KMS-11 (cell line): ENCODE results near the gene UNCX.

Experiments
- H2AFZ ChIP-seq: fragments of 200-600 bp; sonication (generic); 2 replicates; pipeline ENCODE4 v1.6.1; 2016; ENCODE audit warnings: antibody characterized with exemption, mixed run types, low read depth
- H3K27ac ChIP-seq: fragments of 200-600 bp; sonication (generic); 2 replicates; pipeline ENCODE4 v1.6.1; 2016; ENCODE audit warnings: mild to moderate bottlenecking, mixed run types
- H3K27me3 ChIP-seq: fragments of 200-600 bp; sonication (generic); 2 replicates; pipeline ENCODE4 v1.6.1; 2017; ENCODE audit warnings: mild to moderate bottlenecking, low read depth, mixed run types, moderate library complexity; ENCODE audit not compliant: insufficient read depth
- H3K36me3 ChIP-seq: fragments of 200-600 bp; sonication (generic); 2 replicates; pipeline ENCODE4 v1.6.1; 2017; ENCODE audit warnings: mild to moderate bottlenecking, mixed run types; ENCODE audit not compliant: insufficient read depth
- H3K4me1 ChIP-seq: fragments of 200-600 bp; sonication (generic); 2 replicates; pipeline ENCODE4 v1.6.1; 2016; ENCODE audit warnings: mild to moderate bottlenecking, low read depth, mixed run types; ENCODE audit not compliant: poor library complexity, severe bottlenecking
- H3K4me2 ChIP-seq: fragments of 200-600 bp; sonication (generic); 2 replicates; pipeline ENCODE4 v1.7.0; 2016; ENCODE audit warnings: mild to moderate bottlenecking, mixed run types
- H3K4me3 ChIP-seq: fragments of 200-600 bp; sonication (generic); IDR thresholded peaks from 2 replicates; pipeline ENCODE4 v1.6.1; 2017; ENCODE audit warnings: low read depth, low read length, mixed read lengths; ENCODE audit not compliant: insufficient read depth
- H3K79me2 ChIP-seq: fragments of 200-600 bp; sonication (generic); 2 replicates; pipeline ENCODE4 v1.6.1; 2016; ENCODE audit warnings: low read depth, mixed run types; ENCODE audit not compliant: insufficient read depth
- H3K9ac ChIP-seq: fragments of 200-600 bp; sonication (generic); 2 replicates; pipeline ENCODE4 v1.6.1; 2016; ENCODE audit warnings: mild to moderate bottlenecking, mixed run types
- H4K20me1 ChIP-seq: fragments of 200-600 bp; sonication (generic); 2 replicates; pipeline ENCODE4 v1.6.1; 2016; ENCODE audit warnings: mild to moderate bottlenecking, mixed run types; ENCODE audit not compliant: insufficient read depth
- TF ChIP-seq, protein P1 (sequence below): fragments of 200-600 bp; sonication (generic); conservative IDR thresholded peaks from 2 replicates; pipeline ENCODE4 v1.6.1; 2017; ENCODE audit warnings: low read depth, mild to moderate bottlenecking, antibody characterized with exemption, low read length, moderate library complexity, mixed read lengths

The UNCX gene

GRCh38 chr7:1228545-1229201 is 4.0 kb upstream of the UNCX start:
- Histone ChIP-seq H3K27me3 (peaks cover 58% of the 10 kb centered on the region), H3K27ac (no peak overlapping the region), H2AFZ (no peak overlapping the region), H3K4me3 (no peak overlapping the region), H3K4me1 (no peaks in the 10 kb centered on the region), H3K36me3 (no peaks in the 10 kb centered on the region), H3K79me2 (no peaks in the 10 kb centered on the region), H4K20me1 (no peaks in the 10 kb centered on the region), H3K4me2 (no peak overlapping the region), H3K9ac (no peak overlapping the region)
- TF ChIP-seq, protein P1, sequence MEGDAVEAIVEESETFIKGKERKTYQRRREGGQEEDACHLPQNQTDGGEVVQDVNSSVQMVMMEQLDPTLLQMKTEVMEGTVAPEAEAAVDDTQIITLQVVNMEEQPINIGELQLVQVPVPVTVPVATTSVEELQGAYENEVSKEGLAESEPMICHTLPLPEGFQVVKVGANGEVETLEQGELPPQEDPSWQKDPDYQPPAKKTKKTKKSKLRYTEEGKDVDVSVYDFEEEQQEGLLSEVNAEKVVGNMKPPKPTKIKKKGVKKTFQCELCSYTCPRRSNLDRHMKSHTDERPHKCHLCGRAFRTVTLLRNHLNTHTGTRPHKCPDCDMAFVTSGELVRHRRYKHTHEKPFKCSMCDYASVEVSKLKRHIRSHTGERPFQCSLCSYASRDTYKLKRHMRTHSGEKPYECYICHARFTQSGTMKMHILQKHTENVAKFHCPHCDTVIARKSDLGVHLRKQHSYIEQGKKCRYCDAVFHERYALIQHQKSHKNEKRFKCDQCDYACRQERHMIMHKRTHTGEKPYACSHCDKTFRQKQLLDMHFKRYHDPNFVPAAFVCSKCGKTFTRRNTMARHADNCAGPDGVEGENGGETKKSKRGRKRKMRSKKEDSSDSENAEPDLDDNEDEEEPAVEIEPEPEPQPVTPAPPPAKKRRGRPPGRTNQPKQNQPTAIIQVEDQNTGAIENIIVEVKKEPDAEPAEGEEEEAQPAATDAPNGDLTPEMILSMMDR: no peak

- Histone ChIP-seq H2AFZ (no peak overlapping the region), H3K4me2 (no peak overlapping the region), H3K4me1 (no peaks in the 10 kb centered on the region), H3K36me3 (no peaks in the 10 kb centered on the region), H3K9ac (no peak overlapping the region), H3K79me2 (no peaks in the 10 kb centered on the region), H3K4me3 (no peak overlapping the region), H3K27ac (no peak overlapping the region), H4K20me1 (no peaks in the 10 kb centered on the region), H3K27me3 (peaks cover 58% of the 10 kb centered on the region)
- TF ChIP-seq, protein P1: no peak
These were observed 3.3 kb upstream of the UNCX start for GRCh38 chr7:1229202-1229947.

- H3K4me1 ChIP-seq: no peaks in the 10 kb centered on the region
- TF ChIP-seq, protein P1: no peak
- no peak overlapping the region for H3K4me2 ChIP-seq
- H3K36me3 ChIP-seq: no peaks in the 10 kb centered on the region
- no peaks in the 10 kb centered on the region for H4K20me1 ChIP-seq
- H3K4me3 ChIP-seq: no peak overlapping the region
- no peak overlapping the region for H2AFZ ChIP-seq
- no peak overlapping the region for H3K27ac ChIP-seq
- H3K79me2 ChIP-seq: no peaks in the 10 kb centered on the region
- H3K9ac ChIP-seq: no peak overlapping the region
- H3K27me3 ChIP-seq: peaks cover 58% of the 10 kb centered on the region
These were observed 2.7 kb upstream of the UNCX start for GRCh38 chr7:1229956-1230355.

DNA sequence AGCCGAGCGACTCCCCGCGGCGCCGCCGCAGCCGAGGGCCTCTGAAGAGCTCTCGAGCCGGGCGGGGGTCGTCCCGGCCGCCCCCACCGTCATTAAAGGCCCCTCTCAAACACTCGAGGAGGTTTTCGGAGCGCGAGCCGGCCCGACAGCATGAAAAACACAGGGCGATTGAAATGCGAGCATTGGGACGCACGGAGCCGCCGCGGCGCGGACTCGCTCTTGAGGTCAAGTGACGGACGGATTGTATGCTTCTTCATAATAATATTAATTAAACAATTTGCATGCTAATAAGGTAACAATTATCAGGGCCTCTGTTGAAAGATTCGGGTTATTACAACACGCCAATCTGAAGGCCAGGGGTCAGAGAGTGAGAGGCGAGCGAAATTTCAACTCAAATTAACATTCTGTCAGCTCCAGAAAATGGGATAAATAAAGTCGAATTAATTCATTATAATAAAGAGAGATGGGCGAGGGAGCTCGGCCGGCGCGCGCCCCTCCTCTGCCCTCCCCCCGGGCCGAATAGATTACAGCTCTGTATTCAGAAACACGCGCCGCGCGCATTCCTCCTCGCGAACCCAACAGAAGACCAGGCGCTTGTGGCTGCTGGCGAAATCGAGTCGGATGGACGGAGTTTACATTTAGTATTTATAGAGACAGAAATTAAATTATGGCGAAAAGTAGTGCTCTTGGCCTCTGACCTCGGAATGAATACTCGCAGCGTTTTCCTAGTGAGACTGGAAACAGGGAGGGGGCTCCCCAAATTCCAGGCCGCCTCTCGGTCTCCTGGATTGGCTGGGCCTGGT is 2.1 kb upstream of the UNCX start:
- no peaks in the 10 kb centered on the region for H3K4me1 ChIP-seq
- H3K27me3 ChIP-seq: peaks cover 55% of the 10 kb centered on the region
- H3K9ac ChIP-seq: no peak overlapping the region
- H3K27ac ChIP-seq: no peak overlapping the region
- H3K36me3 ChIP-seq: no peaks in the 10 kb centered on the region
- H3K4me3 ChIP-seq: no peak overlapping the region
- H4K20me1 ChIP-seq: no peaks in the 10 kb centered on the region
- H3K79me2 ChIP-seq: no peaks in the 10 kb centered on the region
- H2AFZ ChIP-seq: no peak overlapping the region
- H3K4me2 ChIP-seq: no peak overlapping the region
- TF ChIP-seq, protein P1: no peak
